UCSD-AML1 (cell line): ENCODE data around the gene UBE2V1.
A peak's percentile ranks its signal among the peaks of the same experiment; 100 is the strongest.
"Not testable (repeated sequence)": the region's sequence is repeated elsewhere in the genome, so short reads cannot be mapped to it uniquely, and the experiment has no call there.

Experiments
- DNase-seq: peaks from one replicate; lab custom pipeline; 2025; ENCODE audit not compliant: unreplicated experiment; lab: John Stamatoyannopoulos, UW

Gene UBE2V1

GRCh38 chr20:50097843-50098242 lies 15.1 kb downstream of the UBE2V1 start:
- DNase-seq, result no peak

GRCh38 chr20:50096237-50096636 lies 16.7 kb downstream of the UBE2V1 start:
- DNase-seq, result no peak

GRCh38 chr20:50095476-50096078 lies 17.4 kb downstream of the UBE2V1 start:
- no peak for DNase-seq

GRCh38 chr20:50094522-50094921 lies 18.4 kb downstream of the UBE2V1 start:
- no peak for DNase-seq

- DNase-seq, result no peak
These were observed 19.7 kb downstream of the UBE2V1 start for GRCh38 chr20:50093240-50093639.

- DNase-seq, result no peak
These were observed 20.5 kb downstream of the UBE2V1 start for GRCh38 chr20:50092436-50092835.

GRCh38 chr20:50089787-50090177 lies 23.2 kb downstream of the UBE2V1 start:
- no peak for DNase-seq

- no peak for DNase-seq
These were observed 23.7 kb downstream of the UBE2V1 start for GRCh38 chr20:50089140-50089786.

GRCh38 chr20:50088022-50088421 lies 24.9 kb downstream of the UBE2V1 start:
- DNase-seq, result no peak

GRCh38 chr20:50085481-50086365 lies 27.2 kb downstream of the UBE2V1 start:
- peak; percentile 50 for DNase-seq

- DNase-seq, result no peak
These were observed 27.8 kb downstream of the UBE2V1 start for GRCh38 chr20:50085146-50085480.

- DNase-seq, result no peak
These were observed 29.9 kb downstream of the UBE2V1 start for GRCh38 chr20:50083034-50083433.

GRCh38 chr20:50082056-50082455 lies 30.9 kb downstream of the UBE2V1 start:
- DNase-seq, result not testable (repeated sequence)

- DNase-seq, result no peak
These were observed 34.9 kb downstream of the UBE2V1 start for GRCh38 chr20:50077818-50078601.

- no peak for DNase-seq
These were observed 39.5 kb downstream of the UBE2V1 start for GRCh38 chr20:50073500-50073899.

GRCh38 chr20:50071039-50071888 lies 41.7 kb downstream of the UBE2V1 start:
- DNase-seq, result peak; percentile 93

GRCh38 chr20:50070361-50070760 lies 42.6 kb downstream of the UBE2V1 start:
- no peak for DNase-seq

- DNase-seq, result no peak
These were observed 44.8 kb downstream of the UBE2V1 start for GRCh38 chr20:50068041-50068651.

GRCh38 chr20:50067461-50067860 lies 45.5 kb downstream of the UBE2V1 start:
- no peak for DNase-seq

GRCh38 chr20:50067018-50067417 lies 45.9 kb downstream of the UBE2V1 start:
- no peak for DNase-seq
